BLaER1 treated with 17β-estradiol and CSF1 and Interleukin-3, amounts not matched to agents 10 nM and 100 nM (cell line): ENCODE results near the gene ALDOA.

Experiments used
- H3K27ac ChIP-seq, 11 experiments: shearing (Covaris generic); formaldehyde crosslinking; 2 replicates each; pipeline ENCODE4 v1.8.1; 2022
- H3K27me3 ChIP-seq, 11 experiments: shearing (Covaris generic); formaldehyde crosslinking; 2 replicates each; pipeline ENCODE4 v1.8.1; 2022
- H3K36me3 ChIP-seq, 11 experiments: shearing (Covaris generic); formaldehyde crosslinking; 2 replicates each; pipeline ENCODE4 v1.8.1; 2022
- H3K4me1 ChIP-seq, 10 experiments: shearing (Covaris generic); formaldehyde crosslinking; 2 replicates each; pipeline ENCODE4 v1.8.1; 2022
- H3K4me2 ChIP-seq, 11 experiments: shearing (Covaris generic); formaldehyde crosslinking; 2 replicates each; pipeline ENCODE4 v1.8.1; 2022
- H3K4me3 ChIP-seq, 10 experiments: shearing (Covaris generic); formaldehyde crosslinking; 2 replicates each; pipeline ENCODE4 v1.8.1; 2022
- H3K9ac ChIP-seq, 11 experiments: shearing (Covaris generic); formaldehyde crosslinking; 2 replicates each; pipeline ENCODE4 v1.8.1; 2022
- H3K9me3 ChIP-seq, 11 experiments: shearing (Covaris generic); formaldehyde crosslinking; replicated peaks in 1 of 11; 2 replicates each; pipeline ENCODE4 v1.8.1; 2022
- H4K20me1 ChIP-seq, 11 experiments: shearing (Covaris generic); formaldehyde crosslinking; 2 replicates each; pipeline ENCODE4 v1.8.1; 2022
- Cebpa-rat ChIP-seq, 11 experiments: shearing (Covaris generic); IDR thresholded peaks; 2 replicates each; pipeline ENCODE4 v1.8.1; 2022

The ALDOA gene

DNA sequence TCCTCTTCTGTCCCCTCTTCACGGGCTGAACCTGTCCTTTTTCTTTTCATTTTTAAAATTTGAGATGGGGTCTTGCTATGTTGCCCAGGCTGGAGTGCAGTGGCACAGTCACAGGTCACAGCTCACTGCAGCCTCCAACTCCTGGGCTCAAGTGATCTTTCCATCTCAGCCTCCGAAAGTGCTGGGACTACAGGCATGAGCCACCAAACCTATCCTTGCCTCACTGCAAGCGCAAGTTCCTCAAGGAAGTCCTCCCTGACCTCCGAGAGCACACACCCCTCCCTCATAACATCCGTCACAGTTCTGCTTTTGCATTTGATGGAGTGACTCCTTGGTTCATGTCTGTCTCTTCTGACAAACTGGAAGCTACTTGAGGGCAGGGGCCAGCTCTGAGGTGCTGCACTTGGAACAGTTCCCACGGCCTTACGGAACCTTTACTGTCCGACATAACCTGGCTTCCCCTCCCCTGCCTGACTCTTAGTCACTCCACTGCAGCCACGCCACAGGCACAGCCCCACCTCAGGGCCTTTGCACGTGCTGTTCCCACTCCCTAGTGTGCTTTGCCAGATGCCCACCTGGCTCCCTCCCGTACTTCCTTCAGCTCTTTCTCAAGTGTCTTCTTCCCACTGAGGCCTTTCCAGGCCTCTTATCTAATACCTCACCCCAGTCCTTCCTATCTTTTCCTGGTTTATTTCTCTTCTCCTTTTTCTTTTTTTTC, 21.8 kb downstream of the ALDOA start:
- H3K27ac ChIP-seq: peak overlapping the region in 2 of 11 experiments; percentile 44 to 46; a peak in 4 of 22 replicates
- no peak for TF ChIP-seq Cebpa-rat (IDR thresholded peaks at IDR 0.05)
- H3K9ac ChIP-seq: peak overlapping the region in 2 of 11 experiments; percentile 35 to 38; a peak in 1 of 22 replicates
- peaks cover 0 to 46% (median 24%) of the 10 kb centered on the region in 11 experiments; a peak in 18 of 22 replicates for H4K20me1 ChIP-seq
- H3K4me3 ChIP-seq: no peak overlapping the region
- H3K4me2 ChIP-seq: peak overlapping the region in 7 of 11 experiments; percentile 41 to 78 (median 60); a peak in 12 of 22 replicates
- H3K9me3 ChIP-seq: no peaks in the 10 kb centered on the region
- H3K36me3 ChIP-seq: peaks cover 34 to 53% (median 46%) of the 10 kb centered on the region in 11 experiments
- H3K4me1 ChIP-seq: peaks cover 39 to 90% (median 71%) of the 10 kb centered on the region in 10 experiments
- no peaks in the 10 kb centered on the region for H3K27me3 ChIP-seq

DNA sequence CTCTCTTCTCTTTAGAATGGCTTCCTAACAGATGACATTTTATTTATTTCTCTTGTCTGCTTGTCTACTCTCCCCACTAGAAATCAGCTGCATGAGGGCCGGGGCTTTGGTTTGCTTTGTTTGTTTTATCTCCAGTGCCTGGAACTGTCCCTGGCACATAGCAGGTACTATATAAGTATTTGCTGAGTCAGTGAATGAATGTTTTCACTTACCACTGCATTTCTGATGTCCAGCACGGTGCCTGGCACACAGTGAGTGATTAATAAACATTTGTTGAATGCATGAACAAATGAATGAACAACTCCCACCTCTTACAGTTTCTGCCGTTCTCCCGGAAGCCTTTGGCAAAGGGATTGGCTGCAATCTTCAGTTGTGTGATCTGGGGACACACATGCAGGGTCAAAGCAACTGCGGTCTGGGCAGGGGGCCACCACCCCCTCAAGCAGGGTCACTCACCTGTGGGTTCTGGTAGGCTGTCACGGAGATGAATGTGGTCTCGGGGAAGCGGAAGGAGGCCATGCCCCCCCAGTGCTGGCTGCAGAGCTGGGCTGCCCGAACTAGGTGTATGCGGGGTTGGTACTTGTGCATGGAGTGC, 22.8 kb downstream of the ALDOA start:
- Histone ChIP-seq H3K4me1 (peaks cover 49 to 95% (median 79%) of the 10 kb centered on the region in 10 experiments), H3K36me3 (peaks cover 24 to 43% (median 36%) of the 10 kb centered on the region in 11 experiments), H3K4me2 (peak overlapping the region in 4 of 11 experiments; percentile 92 to 100 (median 100); a peak in 7 of 22 replicates), H4K20me1 (peaks cover 0 to 36% (median 14%) of the 10 kb centered on the region in 11 experiments; a peak in 18 of 22 replicates), H3K27me3 (no peaks in the 10 kb centered on the region), H3K27ac (peak overlapping the region in 1 of 11 experiments; percentile 12; a peak in 3 of 22 replicates), H3K9me3 (no peaks in the 10 kb centered on the region), H3K4me3 (no peak overlapping the region), H3K9ac (no peak overlapping the region)
- no peak for TF ChIP-seq Cebpa-rat (IDR thresholded peaks at IDR 0.05)

DNA sequence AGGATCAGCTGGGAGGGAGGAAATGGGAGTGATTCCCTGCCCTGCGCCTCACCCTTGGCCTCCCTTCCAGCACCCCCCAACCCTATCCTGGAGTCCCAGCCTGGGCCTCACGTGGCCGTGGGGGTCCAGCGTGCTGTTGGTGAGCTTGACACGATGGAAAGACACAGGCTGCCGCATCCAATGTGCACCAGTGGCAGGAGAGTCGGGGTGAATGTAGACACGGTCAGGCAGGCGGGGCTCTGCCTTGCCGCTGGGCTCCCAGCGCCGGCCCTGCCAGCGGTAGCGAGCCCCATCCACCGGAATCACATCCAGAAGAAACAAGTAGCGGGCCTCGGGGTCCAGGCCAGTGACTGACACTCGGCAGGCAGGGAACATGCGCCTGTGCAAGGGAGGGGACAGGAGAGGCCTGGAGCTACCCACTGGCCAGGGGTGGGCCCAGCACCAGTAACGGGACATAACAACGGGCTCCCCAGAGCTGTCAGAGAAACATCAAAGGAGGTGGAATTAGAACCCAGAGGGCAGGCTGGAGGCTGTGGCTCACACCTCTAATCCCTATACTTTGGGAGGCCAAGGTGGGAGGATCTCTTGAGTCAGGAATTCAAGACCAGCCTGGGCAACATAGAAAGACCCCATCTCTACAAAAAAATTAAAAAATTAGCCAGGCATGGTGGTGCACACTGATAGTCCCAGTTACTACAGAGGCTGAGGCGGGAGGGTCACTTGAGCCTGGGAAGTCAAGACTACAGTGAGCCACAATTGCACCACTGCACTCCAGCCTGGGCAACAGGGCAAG, 23.5 kb downstream of the ALDOA start:
- Histone ChIP-seq H3K36me3 (peaks cover 21 to 37% (median 32%) of the 10 kb centered on the region in 11 experiments), H3K4me1 (peaks cover 56 to 95% (median 85%) of the 10 kb centered on the region in 10 experiments), H3K27me3 (no peaks in the 10 kb centered on the region), H4K20me1 (peaks cover 0 to 29% (median 7%) of the 10 kb centered on the region in 11 experiments; a peak in 14 of 22 replicates), H3K4me3 (peak overlapping the region in 1 of 10 experiments; percentile 14; a peak in 1 of 20 replicates), H3K4me2 (peak overlapping the region; percentile 85 to 100 (median 99)), H3K27ac (peak overlapping the region; percentile 11 to 89 (median 75); a peak in 16 of 22 replicates), H3K9me3 (no peaks in the 10 kb centered on the region), H3K9ac (peak overlapping the region in 6 of 11 experiments; percentile 2 to 83 (median 32); a peak in 5 of 22 replicates)
- TF ChIP-seq Cebpa-rat (IDR thresholded peaks at IDR 0.05): no peak

DNA sequence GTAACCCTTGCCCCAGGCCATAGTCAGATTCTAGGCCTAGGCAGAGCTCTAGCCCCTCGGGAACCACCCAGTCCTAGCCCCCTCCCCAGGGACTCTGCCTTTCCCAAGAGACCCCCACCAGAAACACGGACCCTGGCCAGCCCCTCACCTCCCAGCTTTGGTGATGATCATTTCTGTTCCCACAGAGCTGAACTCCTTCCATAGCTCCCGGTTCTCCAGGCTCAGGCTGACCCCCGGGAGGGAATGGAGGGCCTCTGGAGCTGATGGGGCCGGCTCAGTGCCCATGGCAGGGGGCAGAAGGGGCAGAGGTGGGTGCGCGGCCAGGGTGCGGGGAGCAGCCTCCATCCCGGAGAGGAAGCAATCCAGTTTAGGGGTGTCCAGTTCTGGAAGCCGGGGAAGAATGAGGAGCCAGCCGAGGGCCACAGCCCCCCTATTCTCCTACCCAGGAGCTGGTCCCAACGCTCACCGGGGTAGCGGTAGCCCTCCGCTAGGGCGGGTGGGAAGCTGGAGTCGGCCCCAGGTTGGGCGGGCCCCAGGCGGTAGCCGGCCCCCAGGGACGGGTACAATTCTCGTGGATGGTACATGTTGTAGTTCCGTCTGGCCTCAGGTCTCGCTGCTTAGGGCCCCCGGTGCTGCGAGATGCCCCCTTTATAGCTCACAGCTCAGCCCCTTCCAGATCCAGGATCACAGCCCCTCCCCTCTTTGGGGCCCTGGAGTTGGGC, 25.2 kb downstream of the ALDOA start:
- Histone ChIP-seq H3K4me1 (peaks cover 73 to 94% (median 84%) of the 10 kb centered on the region in 10 experiments), H3K9ac (peak overlapping the region; percentile 25 to 85 (median 80); a peak in 21 of 22 replicates)

DNA sequence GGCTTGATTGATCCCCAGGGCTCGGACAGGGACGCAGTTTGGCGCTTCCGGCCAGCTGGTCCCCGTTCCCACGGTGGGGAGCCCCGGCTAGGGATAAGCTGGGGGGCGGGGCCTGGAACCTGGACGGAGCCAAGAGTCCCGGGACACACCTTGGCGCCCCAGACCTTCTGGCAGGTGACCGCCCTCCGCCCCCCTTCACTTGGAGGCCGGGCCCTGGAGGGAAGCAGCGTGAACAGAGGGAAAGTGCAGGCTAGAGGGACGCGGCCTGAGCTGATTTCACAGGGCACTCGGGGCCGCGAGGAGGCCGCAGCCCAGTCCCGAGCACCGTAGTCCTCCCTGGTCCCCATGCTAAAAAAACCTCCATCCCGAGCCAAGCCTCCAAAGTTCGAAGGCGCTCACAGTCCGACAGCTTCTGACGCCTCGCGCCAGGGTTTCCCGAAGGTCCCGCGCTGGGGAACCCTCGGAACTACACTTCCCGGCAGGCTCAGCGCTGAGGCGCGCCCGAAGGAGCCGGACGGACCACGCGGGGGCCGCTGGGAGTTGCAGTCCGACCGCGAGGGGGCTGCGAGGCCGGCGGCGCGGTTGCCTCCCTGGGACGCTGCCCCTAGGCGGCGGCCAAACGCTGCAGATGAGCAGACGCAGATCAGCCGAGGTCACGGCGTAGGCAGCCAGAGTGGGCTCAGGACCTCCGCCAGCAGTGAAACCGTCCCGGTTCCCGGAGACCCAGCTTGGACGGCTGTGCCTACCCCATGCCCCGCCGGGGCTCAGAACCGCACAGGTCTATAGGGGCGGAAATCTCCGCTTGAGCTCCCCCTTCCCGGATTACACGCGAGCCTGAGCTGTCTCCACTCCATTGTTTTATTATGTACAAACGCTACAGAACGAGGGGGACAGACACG, 26.2 kb downstream of the ALDOA start, which contains the start of gene TBX6:
TBX6 (minus strand) TSS at position 451 of the 899 bp plus-strand sequence. CDS start 731 bp downstream, outside the sequence.
- peak within 1 kb of the TSS; percentile 85 to 100 (median 99) for H3K4me2 ChIP-seq
- peak within 1 kb of the TSS; percentile 72 to 85 (median 80) for H3K9ac ChIP-seq
- peak within 1 kb of the TSS; percentile 52 to 76 (median 63) for H3K4me3 ChIP-seq
- peaks cover 4 to 5% (median 5%) of the 10 kb centered on the region in 11 experiments for H3K9me3 ChIP-seq
- peak within 1 kb of the TSS; percentile 50 to 89 (median 81) for H3K27ac ChIP-seq
- H4K20me1 ChIP-seq: peaks cover 0 to 13% (median 4%) of the 10 kb centered on the region in 11 experiments; a peak in 7 of 22 replicates
- peaks cover 66 to 88% (median 75%) of the 10 kb centered on the region in 10 experiments for H3K4me1 ChIP-seq
- no peak for TF ChIP-seq Cebpa-rat (IDR thresholded peaks at IDR 0.05)
- H3K27me3 ChIP-seq: no peaks in the 10 kb centered on the region
- H3K36me3 ChIP-seq: peaks cover 3 to 21% (median 10%) of the 10 kb centered on the region in 11 experiments; a peak in 15 of 22 replicates

More for the DNA sequence above, 25.2 kb downstream of the ALDOA start:
- no peak for TF ChIP-seq Cebpa-rat (IDR thresholded peaks at IDR 0.05)
- peaks cover 10 to 28% (median 18%) of the 10 kb centered on the region in 11 experiments; a peak in 21 of 22 replicates for H3K36me3 ChIP-seq
- peaks cover 0 to 13% (median 7%) of the 10 kb centered on the region in 11 experiments; a peak in 9 of 22 replicates for H4K20me1 ChIP-seq
- no peaks in the 10 kb centered on the region for H3K9me3 ChIP-seq
- H3K4me2 ChIP-seq: peak overlapping the region; percentile 85 to 100 (median 99)
- no peaks in the 10 kb centered on the region for H3K27me3 ChIP-seq
- H3K4me3 ChIP-seq: peak overlapping the region in 8 of 10 experiments; percentile 52 to 76 (median 63); a peak in 12 of 20 replicates
- H3K27ac ChIP-seq: peak overlapping the region; percentile 33 to 89 (median 78); a peak in 20 of 22 replicates

DNA sequence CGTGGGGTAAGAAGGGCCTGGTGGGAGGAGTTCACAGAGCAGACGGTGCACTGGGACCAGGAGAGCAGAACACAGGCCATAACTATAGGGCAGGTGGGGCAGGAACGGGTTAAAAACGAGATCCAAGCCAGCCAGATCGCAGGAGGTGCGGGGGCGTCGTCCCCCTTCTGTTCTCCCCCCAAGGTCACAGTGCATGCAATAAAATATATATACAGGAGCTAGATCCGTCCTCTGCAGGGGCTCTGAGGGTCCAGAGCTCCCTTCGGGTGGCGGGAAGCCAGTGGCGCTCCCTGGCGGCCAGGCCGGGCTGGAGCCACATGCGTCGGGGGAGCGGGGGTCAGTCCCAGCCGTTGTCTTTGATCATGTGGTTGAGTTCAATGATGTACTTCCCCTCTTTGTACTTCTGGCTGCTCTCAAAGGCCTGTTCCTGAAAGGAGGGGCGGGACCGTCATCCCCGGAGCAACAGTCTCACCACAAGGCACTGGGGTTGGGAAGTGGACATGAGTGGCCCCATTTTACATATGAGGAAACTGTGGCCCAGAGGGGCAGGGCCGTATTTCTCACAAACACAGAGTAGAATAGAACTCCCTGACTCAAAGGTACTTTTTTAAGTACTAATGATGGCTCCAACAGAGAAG, 26.9 kb downstream of the ALDOA start:
- peak overlapping the region; percentile 50 to 89 (median 81); a peak in 21 of 22 replicates for H3K27ac ChIP-seq
- TF ChIP-seq Cebpa-rat (IDR thresholded peaks at IDR 0.05): no peak
- peaks cover 0 to 13% (median 0%) of the 10 kb centered on the region in 11 experiments; a peak in 3 of 22 replicates for H4K20me1 ChIP-seq
- peak overlapping the region; percentile 72 to 85 (median 80) for H3K9ac ChIP-seq
- H3K27me3 ChIP-seq: no peaks in the 10 kb centered on the region
- peaks cover 66 to 81% (median 70%) of the 10 kb centered on the region in 10 experiments for H3K4me1 ChIP-seq
- H3K9me3 ChIP-seq: peaks cover 12 to 13% (median 12%) of the 10 kb centered on the region in 11 experiments
- H3K36me3 ChIP-seq: peaks cover 0 to 26% (median 12%) of the 10 kb centered on the region in 11 experiments; a peak in 17 of 22 replicates
- H3K4me3 ChIP-seq: peak overlapping the region; percentile 52 to 76 (median 63)
- peak overlapping the region; percentile 85 to 100 (median 99) for H3K4me2 ChIP-seq
